Skin epidermis (tissue), 12 donors: ENCODE measurements around the gene ZNF485.

Experiments used
- H3K27ac ChIP-seq, 21 experiments: fragments of 200-600 bp; sonication (generic) in 11 of 21; one replicate each; pipeline ENCODE4 v1.5.0; 2020; ENCODE audit warnings: mild to moderate bottlenecking in 3 of 21, inconsistent platforms in 2 of 21, moderate library complexity in 2 of 21
- H3K4me3 ChIP-seq, 7 experiments: fragments of 200-600 bp; sonication (generic) in 2 of 7; one replicate each; pipeline ENCODE4 v1.5.0; 2020; ENCODE audit warnings: inconsistent platforms in 2 of 7, mild to moderate bottlenecking in 2 of 7, moderate library complexity in 1 of 7

ZNF485 gene

DNA sequence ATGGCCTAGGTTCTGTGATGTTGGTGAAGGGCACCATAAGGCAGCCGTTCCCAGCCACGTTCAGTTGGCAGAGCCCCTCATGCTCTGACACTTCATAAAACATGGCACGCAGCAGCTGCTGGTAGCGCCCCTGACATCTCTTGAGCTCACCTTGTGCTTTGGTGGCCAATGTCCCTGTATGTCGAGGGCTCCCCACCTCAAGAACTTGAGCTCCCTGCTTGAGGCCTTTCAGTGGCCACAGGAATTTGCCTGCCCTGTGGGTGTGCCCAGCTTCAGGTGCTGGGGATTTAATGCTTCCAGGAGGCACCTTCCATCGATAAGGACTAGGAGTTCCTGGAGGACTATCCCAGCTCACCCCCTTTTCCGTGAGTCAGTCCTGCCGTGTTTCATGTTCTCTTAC is 52.0 kb downstream of the ZNF485 start:
- Histone ChIP-seq H3K27ac (no peak overlapping the region), H3K4me3 (no peak overlapping the region)

DNA sequence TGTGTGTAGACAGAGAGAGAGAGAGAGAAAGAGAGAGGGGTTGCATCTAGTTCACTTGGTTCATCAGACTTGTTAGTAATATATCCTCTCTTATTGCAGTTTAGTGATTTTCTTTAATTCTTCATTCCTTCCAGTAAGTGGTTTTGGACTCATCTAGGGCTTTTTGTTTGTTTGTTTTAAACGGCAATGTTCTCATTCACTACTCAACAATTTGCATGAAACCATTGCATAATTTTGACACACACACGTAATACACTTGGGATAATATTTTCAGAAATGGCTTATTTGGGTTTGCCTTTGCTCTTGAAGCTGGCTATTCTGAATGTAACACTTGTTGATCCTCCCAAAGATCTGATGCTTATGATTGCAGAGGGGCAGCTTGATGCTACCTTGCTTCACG is 58.8 kb downstream of the ZNF485 start:
- H3K4me3 ChIP-seq, result no peak overlapping the region

GRCh38 chr10:43666552-43666951 is 60.3 kb downstream of the ZNF485 start:
- Histone ChIP-seq H3K27ac (no peak overlapping the region), H3K4me3 (no peak overlapping the region)

More for the DNA sequence above, 58.8 kb downstream of the ZNF485 start:
- no peak overlapping the region for H3K27ac ChIP-seq

- no peak overlapping the region for H3K4me3 ChIP-seq
- H3K27ac ChIP-seq, result no peak overlapping the region
These were observed 61.1 kb downstream of the ZNF485 start for GRCh38 chr10:43667317-43667731.
